Activated T-cell treated with anti-CD3 and anti-CD28 coated beads for 4 hours (primary cell): Measurements from ENCODE around the gene PTK6.
"Not testable (repeated sequence)": the region's sequence is repeated elsewhere in the genome, so short reads cannot be mapped to it uniquely, and the experiment has no call there.

Experiments used
- DNase-seq: peaks from one replicate; pipeline ENCODE4 v3.0.0-alpha.2; 2020

Gene PTK6

DNA sequence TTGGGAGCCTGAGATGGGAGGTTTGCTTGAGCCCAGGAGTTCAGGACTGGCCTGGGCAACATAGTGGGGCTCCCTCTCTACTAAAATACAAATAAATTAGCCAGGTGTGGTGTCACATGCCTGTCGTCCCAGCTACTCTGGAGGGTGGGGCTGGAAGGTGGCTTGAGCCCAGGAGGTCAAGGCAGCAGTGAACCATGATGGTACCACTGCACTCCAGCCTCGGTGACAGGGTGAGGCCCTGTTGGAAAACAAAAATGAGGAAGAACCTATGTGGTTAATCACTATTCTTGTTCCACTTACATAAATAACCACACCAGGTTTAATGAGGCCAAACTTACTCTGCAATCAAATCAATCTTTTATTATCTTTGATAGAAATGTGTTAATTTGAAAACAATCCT is 11.2 kb downstream of the PTK6 start:
- DNase-seq = no peak

DNA sequence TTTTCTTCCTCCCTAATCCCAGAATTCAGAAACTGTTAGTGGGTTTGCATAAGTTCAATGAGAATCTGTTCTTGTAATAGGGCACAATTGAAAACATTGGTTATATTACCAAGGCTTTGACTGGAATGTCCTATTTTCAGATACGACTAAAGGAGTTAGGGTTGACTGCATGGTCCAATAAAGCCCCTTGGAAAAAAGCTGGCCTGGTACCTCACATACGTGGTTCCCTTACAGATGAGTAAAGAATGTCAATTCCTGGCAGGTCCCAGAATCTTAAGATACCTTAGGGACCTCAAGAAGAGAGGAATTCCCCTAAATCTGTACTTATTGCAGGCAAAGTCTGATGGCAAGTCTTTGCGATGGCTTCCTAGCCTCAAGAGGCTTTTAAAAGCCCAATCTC is 12.0 kb downstream of the PTK6 start:
- no peak for DNase-seq

DNA sequence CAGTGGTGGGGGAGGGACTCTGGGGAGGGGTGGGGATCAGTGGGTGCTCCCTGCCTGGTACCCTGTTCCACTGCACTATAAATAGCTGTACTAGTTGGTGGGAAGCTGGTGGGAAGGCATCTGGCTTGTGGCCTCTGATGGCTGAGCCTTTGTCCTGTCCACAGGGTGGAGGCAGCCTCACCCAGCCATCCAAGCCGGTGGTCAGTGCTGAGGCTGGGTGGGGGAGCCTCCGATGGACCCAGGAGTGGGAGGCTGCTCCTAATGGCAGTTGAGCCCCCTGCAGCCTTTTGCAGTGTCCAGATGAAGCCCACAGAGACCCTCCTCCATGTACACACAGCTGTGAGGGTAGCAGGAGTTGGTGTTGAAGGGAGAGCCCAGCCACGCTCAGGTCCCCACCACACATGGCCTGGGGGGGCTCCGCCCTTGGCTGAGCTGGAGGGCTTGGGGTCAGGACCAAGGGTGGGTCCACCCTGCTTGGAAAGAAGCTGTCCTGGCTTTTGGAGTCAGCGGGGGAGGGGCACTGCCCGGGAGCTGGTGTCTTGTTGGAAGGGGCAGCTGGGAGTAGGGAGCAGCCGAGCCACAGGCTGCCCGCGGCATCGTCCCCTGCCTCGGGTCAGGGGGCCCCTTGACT is 14.1 kb downstream of the PTK6 start:
- DNase-seq = no peak

DNA sequence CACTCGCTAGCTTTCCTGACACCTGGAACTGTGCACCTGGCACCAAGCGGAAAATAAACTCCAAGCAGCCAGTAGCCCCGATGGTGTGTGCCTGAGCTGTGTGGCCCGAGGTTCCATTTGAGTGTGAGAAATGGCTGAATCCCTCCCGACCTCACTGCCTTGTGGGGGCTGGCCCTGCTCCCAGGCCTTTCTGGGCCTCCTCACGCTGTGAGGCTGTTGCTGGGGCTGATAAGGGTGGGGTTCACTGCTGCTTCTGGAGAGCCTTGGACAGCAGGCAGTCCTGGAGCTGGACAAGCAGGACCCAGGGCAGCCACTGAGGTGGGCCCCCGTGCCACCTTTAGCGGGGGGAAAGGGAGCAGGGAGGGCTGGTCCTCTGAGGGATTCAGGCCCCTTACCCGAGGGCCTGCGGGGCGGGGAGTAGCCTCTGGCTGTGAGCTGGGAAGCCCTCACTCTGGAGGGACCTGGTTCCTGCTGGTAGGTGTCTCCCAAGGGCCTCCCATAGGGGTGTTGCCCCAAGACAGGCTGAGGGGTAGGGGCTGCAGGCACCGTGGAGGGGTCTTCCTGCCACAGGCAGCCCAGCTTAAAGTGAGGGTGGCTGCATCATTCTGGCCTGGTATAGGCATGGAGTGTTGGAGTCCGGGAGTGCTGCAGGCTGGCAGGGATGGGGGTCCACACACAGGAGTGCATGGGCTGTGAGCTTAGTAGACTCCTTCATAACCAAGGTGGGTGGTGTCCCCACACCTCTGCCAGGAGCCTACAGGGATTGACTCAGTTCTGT is 14.9 kb downstream of the PTK6 start:
- no peak for DNase-seq

DNA sequence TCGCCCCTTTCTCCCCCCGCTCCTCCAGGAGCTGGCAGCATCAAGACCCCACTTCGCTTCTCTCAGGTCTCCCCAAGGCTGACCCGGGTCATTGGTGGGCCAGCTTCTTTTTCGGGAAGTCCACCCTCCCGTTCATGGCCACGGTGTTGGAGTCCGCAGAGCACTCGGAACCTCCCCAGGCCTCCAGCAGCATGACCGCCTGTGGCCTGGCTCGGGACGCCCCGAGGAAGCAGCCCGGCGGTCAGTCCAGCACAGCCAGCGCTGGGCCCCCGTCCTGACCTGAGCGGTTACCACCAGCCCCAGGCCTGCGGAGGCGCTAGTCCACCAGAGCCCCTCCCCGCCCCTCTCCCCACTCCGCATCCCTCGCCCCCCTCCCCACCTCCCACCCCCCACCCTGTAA is 15.6 kb downstream of the PTK6 start:
- no peak for DNase-seq

DNA sequence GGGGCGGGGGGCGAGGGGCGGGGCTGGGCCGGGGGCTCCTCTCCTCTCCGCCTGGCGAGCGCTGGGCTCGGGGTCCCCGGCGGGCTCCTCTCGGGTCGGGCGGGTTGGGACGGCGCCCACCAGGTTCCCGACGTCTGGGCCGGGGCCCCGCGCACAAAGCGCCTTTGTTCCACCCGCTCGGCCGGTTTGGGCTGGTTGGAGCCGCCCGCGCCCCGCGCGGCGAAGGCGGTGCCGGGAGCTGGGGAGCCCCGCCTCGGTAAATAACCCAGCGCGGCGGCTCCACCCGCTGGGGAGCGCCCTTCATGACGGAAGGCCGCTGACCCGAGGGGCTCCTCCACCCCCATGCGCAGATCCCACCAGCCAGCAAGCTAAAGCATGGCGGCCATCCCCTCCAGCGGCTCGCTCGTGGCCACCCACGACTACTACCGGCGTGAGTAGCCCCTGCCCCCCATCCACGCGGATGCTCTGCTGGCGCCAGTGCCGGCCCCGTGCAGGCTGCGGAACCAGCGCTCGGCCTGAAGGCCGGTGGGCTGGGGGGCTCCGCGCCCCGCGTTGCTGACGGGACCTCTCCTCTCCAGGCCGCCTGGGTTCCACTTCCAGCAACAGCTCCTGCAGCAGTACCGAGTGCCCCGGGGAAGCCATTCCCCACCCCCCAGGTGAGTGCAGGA is 16.1 kb downstream of the PTK6 start:
- peak; percentile 50 for DNase-seq

DNA sequence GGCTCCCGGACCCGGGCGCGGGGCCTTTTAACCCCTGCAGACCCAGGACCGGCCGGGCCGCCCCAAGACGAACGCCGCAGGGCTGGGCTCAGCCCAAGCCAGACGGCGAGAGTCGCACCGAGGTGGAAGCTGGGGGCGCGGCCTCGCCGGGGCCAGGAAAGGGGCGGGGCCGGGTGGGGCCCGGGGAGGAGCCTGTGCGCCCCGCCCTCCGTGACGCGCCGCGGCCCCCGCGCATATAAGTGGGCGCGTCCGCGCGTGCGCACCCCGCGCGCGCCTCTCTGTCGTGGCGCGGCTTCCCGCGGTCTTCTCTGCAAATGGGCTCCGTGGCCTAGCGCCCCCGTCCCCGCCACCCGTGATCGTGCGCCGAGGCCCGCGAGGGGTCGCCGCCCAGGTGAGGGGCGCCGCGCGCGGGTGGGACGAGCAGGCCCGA is 16.7 kb downstream of the PTK6 start, which contains the start of gene PPDPF:
TSS of gene PPDPF (plus strand) at position 262 of the 430 bp plus-strand sequence. CDS start 544 bp downstream, outside the sequence.
- DNase-seq = peak; percentile 80

DNA sequence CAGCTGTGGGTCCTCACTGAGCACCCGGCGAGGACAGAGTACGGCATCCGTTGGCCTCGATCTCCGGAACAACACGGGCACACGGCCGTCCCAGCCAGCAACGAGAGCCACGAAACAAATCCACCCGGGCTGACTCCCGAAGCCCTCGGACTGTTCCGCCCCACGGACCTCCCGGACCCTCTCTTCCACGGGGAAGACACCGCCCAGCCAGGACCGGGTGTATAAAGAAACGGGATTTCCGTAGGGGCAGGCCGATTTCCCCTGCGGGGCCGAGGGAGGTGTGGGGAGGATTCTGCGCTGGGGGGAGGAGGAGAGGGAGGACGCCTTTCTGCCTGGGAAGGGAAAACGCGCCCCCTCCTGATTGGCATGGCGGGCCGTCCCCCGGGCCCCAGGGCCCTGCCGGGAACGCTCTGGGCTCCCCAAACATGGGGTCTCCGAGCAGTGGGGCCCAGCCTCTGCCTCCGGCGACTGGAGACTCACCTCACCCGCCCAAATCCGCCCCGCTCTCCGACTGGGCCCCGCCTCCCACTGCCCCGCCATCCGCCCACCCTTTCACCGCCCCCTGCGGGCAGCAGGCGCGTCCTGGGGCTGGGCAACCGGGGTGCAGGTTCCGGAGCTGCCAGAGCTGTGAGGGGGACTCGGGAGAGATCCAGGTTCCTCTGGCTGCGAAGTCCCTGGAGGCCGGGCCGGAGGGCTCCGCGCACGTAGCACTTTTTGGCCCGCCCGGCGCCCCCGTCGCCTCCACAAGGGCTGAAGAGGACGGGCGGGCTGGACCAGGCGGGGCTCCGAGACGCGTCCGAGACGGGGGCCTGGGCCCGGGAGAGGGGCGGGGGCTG is 17.3 kb downstream of the PTK6 start:
- DNase-seq = peak; percentile 43

DNA sequence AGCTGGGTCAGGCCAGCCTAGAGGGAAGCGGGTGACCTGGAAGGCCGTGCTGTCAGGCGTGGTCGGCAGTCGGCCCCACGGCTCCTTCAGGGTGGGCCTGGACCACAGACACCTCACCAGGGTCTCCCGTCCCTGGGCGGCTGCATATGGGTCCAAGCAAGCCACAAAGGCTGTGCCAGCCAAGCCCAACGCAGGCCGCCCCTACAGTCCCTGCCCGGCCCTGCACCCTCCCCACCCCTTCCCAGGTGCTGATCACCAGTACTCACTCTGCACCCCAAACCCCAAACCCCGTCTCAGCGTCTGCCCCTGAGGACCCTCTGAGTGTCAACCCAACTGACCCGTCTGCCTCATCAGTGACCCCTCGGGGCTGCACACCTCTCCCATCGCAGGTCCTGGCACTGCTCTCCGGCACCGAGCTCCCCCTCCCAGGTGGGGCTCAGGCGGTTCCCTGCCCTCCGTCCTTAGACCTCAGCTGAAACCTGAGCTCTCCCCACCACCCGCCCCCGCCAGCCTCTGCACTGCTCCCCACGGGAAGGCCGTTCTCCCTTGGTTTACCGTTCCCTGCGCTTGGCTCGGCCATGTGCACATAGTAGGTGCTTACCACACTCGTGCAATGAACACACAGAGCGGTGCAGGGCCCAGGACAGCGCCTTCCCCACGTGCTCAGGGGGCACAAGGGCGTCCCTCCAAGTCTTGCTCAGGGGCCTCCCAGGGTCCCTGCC is 18.1 kb downstream of the PTK6 start:
- DNase-seq = no peak

DNA sequence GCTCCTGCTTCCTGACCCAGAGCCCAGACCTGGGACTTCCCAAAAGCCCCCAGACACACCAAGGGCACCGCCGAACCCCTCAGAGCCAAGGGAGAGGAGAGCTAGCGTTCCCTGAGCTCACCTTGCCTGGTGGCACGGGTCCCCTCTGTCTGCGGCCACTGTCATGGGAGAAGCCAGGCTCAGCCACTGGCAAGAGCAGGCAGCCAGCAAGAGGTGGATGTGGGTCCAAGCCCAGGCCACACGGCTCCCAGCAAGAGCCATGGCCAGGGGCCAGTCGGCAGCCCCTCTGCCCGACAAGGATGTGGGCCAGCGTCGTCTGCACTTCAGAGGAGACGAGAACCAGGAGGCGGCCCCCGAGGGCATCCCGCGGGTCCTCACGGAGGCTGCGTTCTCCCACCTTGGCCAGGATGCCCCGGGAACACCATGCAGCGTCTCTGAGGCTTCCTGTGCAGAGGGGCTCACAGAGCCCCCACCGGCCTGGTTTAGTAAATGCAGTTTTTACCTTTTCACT is 18.8 kb downstream of the PTK6 start:
- DNase-seq = no peak

DNA sequence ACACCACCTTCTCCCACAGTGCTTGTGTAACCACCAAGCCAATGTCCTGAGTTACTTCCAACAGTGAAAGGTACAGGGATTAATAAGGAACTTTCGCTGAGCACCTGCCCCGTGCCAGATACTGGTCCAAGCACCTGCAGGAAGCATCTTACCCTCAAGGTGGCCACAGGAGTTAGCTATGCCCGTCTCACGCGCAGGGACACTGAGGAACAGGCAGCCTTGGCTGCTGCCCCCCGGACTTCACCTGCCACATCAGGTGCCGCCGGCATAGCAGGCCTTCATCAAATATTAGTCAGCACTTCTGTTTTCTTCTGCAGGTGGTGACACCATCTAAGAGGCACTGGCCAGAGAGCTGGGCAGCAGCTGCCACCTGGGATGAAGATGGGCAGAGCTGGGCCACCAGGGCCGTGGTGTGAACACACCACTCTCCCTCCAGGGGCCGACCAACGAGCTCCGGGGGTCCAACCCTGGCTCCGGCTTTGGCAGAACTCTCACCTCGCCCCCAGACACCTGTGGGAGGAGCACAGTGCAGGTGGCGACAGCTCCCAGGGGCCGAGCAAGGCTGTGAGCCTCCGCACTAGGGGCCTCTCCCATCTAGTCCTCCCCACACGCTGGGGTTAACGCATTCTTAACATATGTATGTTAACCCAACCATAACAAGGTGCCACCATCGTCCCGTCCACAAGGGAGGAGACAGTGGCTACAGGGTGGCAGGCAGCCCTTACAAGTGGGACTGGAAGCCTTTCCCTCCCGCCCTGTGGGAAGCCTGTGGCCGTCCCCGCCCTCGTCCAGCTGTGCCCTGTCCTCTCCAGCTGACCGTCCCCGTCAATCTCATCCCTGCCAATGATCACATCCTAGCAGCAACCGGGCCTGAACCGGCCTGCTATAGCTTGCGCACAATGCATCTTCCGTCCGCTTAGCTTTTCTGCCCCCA is 19.5 kb downstream of the PTK6 start:
- no peak for DNase-seq

DNA sequence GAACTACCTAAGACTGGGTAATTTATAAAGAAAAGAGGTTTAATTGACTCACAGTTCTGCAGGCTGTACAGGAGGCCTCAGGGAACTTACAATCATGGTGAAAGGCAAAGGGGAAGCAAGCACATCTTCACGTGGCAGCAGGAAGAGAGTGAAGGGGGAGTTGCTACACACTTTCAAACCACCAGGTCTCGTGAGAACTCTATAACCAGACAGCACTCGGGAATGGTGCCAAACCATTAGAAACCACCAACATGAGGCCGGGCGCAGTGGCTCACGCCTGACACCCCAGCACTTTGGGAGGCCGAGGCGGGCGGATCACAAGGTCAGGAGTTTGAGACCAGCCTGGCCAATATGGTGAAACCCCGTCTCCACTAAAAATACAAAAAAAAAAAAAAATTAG is 22.7 kb downstream of the PTK6 start:
- not testable (repeated sequence) for DNase-seq

DNA sequence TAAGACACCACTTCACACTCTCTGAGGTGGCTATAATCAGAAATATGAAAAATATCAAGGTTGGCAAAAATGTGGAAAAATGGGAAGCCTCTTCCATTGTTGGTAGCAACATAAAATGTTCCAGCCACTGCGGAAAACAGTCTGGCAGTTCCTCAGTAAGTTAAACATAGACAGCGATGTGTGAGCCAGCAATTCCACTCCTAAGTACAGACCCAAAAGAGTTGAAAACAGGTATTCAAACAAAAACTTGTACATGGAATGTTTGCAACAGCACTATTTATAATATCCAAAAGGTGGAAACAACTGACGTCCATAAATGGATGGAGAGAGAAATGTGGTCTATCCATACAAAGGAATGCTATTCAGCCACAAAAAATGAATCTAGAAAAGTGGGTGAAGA is 24.0 kb downstream of the PTK6 start:
- no peak for DNase-seq

DNA sequence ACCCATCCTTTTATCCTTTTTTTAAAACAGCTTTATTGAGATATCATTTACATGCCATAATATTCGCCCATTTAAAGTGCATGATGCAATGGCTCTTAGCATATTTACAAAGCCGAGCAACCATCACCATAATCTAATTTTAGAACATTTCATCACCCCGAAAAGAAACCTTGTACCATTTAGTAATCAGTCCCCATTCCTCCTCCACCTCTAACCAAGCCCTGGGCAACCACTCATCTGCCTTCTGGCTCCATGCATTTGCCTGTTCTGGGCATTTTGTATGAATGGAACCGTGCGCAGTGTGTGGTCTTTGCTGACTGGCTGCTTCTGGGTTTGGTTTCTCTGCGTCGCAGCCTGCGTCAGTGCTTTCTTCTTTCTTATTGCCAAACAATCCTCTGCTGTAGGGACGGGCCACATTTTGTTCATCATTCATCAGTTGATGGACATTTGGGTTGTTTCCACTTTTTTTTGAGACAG is 28.1 kb downstream of the PTK6 start:
- DNase-seq = no peak

DNA sequence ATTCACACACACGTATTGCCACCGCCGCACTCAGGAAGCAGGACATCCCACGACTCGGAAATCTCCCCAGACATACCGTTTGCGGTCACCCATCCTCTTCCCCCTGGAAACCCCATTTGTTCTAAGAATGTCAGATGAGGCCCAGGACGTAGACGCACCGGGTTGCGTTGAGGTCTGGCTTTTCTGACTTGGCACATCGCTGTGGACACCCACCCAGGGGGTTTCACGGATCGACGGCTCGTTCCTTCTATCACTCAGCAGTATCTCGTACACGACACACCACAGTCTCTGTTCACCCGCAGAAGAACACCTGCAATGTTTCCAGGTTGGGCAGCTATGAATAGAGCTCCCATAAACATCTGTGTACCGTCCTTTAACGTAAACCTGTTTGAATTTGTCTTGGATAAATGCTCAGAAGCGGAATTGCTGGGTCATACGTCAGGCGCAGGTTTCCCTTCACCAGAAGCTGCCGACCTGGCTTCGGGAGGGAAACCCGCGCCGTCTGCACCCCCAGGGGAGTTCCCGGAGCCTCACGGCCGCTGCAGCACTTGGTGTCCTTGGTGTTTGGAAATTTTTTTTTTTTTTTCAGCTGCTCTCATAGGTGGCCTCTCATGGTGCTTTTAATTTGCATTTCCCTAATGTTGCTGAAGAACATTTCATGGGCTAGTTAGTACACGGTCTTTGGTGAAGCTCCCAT is 29.0 kb downstream of the PTK6 start:
- no peak for DNase-seq

DNA sequence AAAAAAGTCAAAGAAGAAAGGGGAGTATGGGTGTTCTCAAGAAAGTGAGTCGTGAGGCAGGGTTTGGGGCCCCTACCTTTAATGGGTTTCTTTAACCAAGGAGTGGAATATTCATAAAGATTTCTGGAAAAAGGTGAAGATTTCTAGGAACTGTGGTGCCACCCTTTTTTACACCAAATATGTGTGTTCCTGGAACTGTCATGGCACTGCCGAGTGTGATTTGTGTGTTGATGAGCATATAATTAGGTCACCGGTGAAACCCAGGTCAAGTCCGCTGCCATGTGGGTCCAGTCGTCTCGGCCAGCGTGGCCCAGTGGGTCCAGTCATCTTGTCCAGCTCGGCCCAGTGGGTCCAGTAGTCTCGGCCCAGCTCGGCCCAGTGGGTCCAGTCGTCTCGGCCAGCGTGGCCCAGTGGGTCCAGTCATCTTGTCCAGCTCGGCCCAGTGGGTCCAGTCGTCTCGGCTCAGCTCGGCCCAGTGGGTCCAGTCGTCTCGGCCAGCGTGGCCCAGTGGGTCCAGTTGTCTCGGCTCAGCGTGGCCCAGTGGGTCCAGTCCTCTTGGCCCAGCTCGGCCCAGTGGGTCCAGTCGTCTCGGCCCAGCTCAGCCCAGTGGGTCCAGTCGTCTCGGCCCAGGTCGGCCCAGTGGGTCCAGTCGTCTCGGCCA is 30.0 kb downstream of the PTK6 start:
- DNase-seq = no peak

DNA sequence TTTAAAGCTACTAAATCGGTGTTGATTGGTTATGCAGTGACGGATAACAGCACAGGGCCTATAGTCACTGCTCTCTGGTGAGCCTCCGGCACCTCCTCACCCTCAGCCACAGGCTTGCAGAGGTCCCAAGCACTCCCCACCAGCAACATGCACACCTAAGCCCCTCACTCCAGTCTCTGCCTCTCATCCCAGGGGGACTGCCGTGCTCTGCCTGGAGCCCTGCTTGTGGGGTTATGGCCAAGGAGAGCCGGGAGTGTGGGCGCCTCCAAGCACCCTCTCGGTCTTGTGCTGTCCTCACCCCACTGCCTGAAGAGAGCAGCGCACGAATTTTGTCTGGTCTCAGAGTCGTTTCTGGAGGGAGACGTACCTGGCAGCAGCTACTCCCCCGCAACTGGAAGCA is 31.5 kb downstream of the PTK6 start:
- no peak for DNase-seq

DNA sequence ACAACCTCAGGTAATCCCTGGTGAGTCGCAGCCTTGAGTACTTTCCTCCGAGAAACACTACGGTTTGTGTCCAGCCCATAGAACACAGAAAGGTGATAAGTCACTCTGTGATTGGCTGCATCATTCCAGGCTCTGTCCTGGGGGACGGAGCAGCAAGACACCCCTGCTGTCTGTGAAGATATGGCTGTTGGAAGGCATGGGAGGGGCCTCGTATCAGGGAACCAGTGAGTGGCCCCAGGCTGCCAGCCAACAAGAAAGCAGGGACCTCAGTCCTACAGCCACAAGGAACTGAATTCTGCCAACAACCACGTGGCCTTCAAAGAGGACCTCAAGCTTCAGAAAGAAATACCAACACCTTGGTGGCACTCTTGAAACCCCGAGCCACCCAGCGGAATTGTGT is 31.9 kb downstream of the PTK6 start:
- DNase-seq = no peak

DNA sequence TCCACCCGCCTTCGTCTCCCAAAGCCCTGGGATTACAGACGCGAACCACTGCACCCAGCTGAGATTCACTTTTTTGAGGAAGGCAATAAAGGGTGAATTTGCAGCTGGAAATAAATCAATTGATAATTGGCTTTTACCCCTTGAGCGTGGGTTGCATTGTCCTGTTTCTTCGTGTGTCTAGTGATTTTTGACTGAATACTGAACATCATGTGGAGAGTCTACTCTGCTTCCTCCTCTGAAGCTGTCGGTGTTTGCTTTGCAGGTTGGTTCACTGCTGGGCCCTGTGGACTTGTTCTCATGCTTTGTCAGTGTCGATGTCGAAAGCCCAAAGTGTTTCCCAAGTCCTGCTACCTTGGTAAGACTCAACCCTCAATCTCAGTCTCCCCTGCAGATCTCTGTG is 32.5 kb downstream of the PTK6 start:
- no peak for DNase-seq

DNA sequence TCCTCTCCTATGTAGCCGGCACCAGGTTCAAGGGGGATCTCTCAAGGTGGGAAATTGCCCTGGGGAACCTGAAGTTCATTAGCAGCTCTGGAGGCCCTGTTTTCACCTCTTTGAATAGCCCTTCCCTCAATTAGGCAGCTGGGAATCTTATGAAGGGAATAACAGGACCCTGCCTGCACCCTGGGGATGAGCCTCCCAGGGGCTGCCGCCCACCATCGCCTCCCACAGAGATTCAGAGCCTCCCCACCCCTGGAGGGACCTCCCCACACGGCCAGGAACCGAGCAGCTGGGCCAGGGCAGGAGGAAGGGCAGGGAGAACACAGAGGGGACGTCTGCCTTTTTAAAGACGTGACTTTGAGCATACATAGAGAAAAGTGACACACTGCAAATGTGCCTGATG is 33.7 kb downstream of the PTK6 start:
- DNase-seq = no peak
